ENCODE measurements around the gene CSNK2A2.
A peak's percentile ranks its signal among the peaks of the same experiment; 100 is the strongest.

CSNK2A2 gene

GRCh38 chr16:58118801-58119508 is 79.0 kb downstream of the CSNK2A2 start:
- no peak for TF ChIP-seq CTCF (conservative IDR thresholded peaks at IDR 0.05; ENCODE audit: control insufficient read depth, insufficient read depth, low read depth, low read length)
- peak; percentile 47 for DNase-seq (ENCODE audit: low read depth)
- H3K4me3 ChIP-seq (ENCODE audit: control insufficient read depth, low read depth, low read length): no peak overlapping the region

GRCh38 chr16:58116529-58116928 is 81.4 kb downstream of the CSNK2A2 start:
- DNase-seq (ENCODE audit: low read depth): no peak
- no peak for TF ChIP-seq CTCF (conservative IDR thresholded peaks at IDR 0.05; ENCODE audit: control insufficient read depth, insufficient read depth, low read depth, low read length)
- no peak overlapping the region for H3K4me3 ChIP-seq (ENCODE audit: control insufficient read depth, low read depth, low read length)

GRCh38 chr16:58116081-58116480 is 81.8 kb downstream of the CSNK2A2 start:
- TF ChIP-seq CTCF (conservative IDR thresholded peaks at IDR 0.05; ENCODE audit: control insufficient read depth, insufficient read depth, low read depth, low read length): no peak
- H3K4me3 ChIP-seq (ENCODE audit: control insufficient read depth, low read depth, low read length): no peak overlapping the region
- DNase-seq (ENCODE audit: low read depth): no peak

- TF ChIP-seq CTCF (conservative IDR thresholded peaks at IDR 0.05; ENCODE audit: control insufficient read depth, insufficient read depth, low read depth, low read length): no peak
- no peak for DNase-seq (ENCODE audit: low read depth)
- H3K4me3 ChIP-seq (ENCODE audit: control insufficient read depth, low read depth, low read length): no peak overlapping the region
Measured at GRCh38 chr16:58114827-58115825, 82.8 kb downstream of the CSNK2A2 start.

- H3K4me3 ChIP-seq (ENCODE audit: control insufficient read depth, low read depth, low read length): no peak overlapping the region
- DNase-seq (ENCODE audit: low read depth): no peak
- no peak for TF ChIP-seq CTCF (conservative IDR thresholded peaks at IDR 0.05; ENCODE audit: control insufficient read depth, insufficient read depth, low read depth, low read length)
Measured at GRCh38 chr16:58111302-58111627, 86.6 kb downstream of the CSNK2A2 start.

- H3K4me3 ChIP-seq (ENCODE audit: control insufficient read depth, low read depth, low read length): no peak overlapping the region
- no peak for DNase-seq (ENCODE audit: low read depth)
- no peak for TF ChIP-seq CTCF (conservative IDR thresholded peaks at IDR 0.05; ENCODE audit: control insufficient read depth, insufficient read depth, low read depth, low read length)
Measured at GRCh38 chr16:58110571-58111301, 87.2 kb downstream of the CSNK2A2 start.
